COLO668 (cell line): ENCODE results near the gene CDC42BPG.
"Not testable (repeated sequence)": the region's sequence is repeated elsewhere in the genome, so short reads cannot be mapped to it uniquely, and the experiment has no call there.

Source experiments
- DNase-seq: peaks from one replicate; lab custom pipeline; 2025; ENCODE audit not compliant: unreplicated experiment; lab: John Stamatoyannopoulos, UW

Gene CDC42BPG

DNA sequence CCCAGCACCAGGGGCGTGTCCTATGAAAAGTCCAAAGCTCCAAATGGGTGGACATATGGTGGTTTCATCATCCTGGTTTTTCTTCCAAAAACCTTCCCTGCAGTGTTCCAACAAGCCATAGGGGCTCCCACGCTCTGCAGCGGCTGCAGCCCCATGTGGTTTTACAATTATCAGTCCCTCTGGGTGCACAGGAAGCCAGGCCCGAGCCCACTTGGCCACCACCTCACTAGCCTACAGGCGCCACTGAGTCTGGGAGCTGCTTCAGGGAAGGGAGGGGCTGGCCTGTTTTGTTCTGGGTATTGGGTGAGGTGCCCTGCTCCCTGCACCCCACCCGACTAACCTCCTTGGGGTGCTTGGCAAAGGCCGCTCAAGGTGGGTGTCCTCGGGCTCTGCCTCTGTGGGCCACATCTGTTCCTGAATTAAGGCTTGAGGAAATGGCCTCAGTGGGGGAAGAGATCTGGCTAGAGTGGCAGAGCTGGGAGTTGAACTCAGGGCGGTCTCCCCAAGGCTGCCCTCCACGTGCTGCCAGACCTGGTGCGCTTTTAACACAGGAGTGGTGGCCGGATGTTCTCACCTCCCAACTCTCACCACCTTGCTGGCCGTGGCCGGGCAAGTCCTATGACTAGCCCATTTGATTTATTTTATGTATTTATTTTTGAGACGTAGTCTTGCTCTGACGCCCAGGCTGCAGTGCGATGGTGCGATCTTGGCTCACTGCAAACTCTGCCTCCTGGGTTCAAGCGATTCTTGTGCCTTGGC lies 5.3 kb upstream of the CDC42BPG start:
- DNase-seq = no peak

DNA sequence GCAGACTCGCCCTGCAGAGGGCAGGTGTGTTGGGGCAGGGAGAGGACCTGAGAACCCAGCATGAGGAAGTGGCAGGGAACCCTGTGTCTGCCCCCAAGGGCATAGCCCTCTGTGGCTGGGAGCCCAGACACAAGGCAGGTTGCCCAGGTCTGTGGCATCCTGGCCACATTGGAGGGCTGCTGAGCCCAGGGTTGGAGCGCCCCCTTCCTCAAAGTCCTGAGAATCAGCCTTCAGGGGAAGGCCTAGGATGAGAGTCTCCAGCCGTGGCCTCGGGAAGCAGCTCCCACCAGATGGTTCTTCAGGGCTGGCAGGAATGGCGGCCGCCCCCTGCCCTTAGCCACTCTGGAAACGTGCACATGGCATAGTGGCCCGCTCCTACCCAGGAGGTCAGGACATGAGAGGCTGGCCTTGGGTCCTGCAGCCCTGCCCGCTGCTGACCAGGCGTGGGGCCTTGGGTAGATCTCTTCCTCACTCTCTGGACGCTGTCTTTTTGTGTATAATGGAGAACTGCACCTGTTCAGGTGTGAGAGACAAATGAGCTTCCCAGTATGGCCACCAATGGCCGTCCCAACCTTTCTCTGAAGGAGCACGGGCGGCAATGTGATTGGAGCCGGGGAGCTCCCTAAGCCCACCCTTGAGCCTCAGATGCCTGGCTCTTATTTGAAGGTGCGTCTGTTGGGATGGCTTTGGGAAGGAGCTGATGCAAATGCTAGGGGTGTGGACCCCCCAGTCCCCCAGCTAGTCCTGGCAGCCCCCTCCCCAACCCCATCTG lies 4.6 kb upstream of the CDC42BPG start:
- DNase-seq = peak; percentile 33

GRCh38 chr11:64848214-64848825 lies 3.9 kb upstream of the CDC42BPG start:
- no peak for DNase-seq

DNA sequence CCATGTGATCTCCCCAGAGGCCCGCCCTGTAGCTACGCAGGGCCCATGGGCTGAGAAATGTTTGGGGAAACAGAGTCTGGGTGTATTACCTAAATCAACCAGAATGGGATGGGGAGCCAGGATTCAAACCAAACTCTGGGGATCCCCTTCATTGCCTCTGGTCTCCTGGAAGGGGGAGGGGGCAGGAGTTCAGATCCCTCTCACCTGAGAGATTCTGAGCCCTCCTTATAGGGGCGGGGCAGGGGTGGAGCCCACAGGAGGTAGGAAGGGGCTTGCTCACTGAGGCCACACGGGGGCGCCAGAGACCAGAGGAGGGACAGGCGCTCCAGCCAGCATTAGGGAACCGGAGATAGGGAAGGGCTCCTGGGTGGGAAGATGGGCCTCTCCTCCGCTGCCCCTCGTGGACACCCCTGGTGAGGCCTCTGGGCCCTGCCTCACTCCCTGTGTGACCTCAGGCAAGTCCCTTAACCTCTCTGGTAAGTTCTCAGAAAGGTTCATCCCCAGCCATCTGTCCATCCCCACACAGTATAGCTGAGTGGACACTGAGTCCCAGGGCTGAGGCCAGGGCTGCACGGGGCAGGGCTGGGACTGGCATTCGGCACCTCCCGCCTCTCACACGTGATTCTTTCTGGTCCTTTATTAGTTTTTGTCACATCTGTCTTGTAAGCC lies 2.7 kb upstream of the CDC42BPG start:
- DNase-seq = peak; percentile 98

DNA sequence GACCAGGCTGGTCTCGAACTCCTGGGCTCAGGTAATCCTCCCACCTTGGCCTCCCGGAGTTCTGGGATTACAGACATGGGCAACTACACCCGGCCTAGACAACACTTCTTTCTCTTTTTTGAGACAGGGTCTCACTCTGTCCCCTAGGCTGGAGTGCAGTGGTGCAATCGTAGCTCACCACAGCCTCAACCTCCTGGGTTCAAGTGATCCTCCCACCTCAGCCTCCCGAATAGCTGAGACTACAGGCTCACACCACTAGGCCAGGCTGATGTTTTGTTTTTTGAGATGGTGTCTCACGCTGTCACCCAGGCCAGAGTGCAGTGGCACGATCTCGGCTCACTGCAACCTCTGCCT lies 1.3 kb upstream of the CDC42BPG start:
- not testable (repeated sequence) for DNase-seq

DNA sequence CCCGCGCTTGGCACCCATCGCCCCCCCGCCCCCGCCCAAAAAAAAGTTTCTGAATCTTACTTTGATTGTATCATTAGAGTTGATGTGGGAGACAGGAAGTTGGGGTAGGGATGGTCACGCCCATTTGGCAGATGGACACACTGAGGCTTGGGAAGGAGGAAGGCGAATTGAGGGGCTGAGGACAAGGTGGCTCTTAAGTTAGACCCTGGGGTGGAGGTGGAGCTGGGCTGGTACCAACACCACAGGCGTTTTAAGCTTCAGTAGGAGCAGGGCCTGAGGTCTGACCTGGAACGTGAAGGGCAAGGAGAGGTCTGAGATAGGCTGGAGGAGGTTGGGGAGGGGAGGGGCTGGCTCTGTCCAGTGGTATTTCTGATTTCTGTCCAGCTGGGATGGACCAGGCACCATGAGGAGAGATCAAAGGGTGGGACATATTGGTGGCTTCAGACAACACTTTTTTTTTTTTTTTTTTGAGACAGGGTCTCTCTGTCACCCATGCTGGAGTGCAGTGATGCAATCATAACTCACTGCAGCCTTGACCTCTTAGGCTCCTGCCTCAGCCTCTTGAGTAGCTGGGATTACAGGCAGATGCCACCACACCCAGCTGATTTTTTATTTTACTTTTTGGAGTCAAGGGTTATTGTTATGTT lies 799 bp upstream of the CDC42BPG start:
- no peak for DNase-seq

DNA sequence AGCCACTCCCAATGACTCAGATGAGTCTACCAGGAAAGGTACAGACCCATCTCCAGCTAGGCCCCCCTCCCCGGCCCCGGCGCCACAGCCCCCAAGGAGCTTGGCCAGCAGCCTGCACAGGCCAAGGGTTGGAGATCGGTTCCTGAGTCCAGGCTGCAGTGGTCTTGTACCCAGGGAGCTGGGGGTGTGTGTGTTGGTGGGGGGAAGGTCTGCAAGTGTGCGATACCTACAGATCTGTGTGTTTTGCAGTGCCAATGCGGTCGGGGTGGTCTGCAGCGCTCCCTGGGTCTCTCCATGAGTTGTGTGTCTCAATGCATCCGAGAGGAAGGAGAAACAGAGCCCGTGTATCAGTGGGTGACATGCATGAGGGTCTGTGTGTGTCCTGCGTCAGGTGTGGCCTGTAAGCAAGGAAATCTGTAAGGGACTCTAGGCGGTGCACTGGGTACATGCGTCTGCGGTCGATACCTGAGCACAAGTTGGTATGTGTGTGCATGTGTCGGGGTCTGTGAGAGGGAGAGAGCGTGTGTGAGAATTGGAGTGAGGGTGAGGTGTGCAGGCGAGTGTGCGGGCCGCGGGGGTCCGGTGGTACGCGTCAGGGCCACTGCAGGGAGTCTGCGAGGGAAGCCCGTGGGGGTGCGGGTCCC lies 645 bp downstream of the CDC42BPG start:
- peak; percentile 38 for DNase-seq

DNA sequence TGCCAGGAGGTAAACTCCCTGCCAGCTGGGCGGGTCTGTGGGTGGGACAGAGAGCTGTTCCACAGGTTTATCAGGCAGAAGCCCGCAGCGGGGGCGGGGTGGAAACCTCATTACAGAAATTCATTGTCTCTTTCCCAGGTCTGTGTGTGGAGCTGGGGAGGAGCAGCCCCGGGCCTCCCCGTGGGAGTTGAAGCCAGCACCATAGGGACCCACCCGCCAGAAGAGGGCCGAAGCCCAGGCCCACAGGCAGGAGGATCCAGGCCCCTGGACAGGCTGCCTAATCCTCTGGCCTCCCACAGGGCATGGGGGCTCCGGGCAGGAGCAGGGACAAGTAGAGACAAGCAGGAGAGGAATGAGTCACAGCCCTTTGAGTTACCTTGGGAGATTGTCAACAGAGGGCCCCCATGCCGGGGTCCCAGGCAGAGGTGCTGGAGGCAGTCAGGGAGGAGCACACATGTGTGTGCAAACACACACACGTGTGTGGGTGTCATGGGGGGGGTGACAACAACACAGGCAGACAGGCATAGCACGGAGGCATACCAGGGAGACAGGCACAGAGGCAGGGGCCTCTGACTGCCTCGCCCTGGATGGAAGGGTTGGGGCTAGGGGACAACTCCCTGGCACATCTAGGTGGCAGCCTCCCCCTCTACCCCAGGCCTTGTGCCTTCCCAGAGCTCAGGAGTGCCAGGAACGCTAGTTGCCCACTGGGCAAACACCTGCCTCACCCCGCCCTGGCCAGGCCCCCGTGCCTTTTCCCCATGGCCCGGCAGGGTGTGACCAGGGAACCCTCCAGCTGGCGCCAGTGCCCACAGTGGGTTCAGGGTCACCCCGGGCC lies 1.4 kb downstream of the CDC42BPG start:
- peak; percentile 70 for DNase-seq

- no peak for DNase-seq
Observed at GRCh38 chr11:64842366-64842759, 2.1 kb downstream of the CDC42BPG start.

- no peak for DNase-seq
Observed at GRCh38 chr11:64841592-64842365, 2.7 kb downstream of the CDC42BPG start.

DNA sequence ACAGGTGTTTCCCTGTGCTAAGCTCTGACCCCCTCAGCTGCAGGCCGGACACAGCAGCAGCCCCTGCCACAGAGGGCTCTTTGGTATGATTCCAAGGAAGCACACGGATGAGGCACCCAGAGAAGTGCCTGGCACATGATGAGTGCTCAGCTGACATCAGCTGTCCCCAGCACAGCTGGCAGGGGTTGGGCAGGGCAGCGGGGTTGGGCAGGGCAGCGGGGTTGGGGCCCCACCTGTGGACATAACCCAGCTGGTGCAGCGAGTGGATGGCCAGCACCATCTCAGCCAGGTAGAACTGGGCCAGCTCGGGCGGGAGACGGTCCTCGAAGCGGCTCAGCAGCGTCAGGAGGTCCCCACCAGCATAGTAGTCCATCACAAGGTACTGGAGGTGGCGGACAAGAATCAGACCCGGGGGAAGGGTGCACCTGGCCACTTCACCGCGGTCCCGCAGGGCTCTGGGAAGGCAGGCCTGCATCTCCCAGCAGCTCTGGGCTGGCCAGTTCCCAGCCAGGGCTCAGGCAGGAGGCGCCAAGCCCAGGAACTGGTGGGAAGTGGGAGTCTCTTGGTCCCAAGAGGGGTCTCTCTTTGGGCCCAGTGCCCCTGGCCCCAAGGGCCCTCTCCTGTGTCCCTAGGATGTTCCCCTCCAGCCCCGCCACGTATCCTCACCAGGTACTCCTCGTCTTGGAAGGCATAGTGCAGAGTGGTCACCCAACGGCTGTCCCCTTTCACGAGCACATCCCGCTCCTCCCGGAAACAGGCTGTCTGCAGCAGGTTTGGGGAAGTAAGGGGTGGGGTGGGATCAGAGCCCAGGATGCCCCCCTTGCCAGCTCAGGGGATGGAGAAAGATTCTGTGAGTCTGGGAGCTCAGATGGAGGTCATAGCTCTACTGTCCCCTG lies 4.3 kb downstream of the CDC42BPG start:
- DNase-seq = no peak

DNA sequence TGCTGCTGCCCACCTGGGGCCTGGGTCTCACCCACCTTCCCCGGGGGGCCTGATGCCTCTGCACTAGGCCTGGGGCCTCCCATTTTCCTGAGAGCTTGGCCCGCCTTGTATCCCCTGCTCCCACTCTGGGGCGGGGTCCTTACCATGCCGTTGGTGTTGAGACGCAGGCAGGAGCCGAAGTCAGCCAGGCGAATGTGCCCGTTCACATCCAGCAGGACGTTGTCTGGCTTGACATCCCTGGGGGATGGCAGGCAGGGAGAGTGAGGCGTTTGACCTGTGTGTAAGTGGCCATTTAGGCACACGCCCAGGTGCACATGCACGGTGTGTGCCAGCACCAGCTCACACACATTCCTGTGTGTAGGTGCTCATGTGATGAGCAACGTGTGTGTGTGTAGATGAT lies 5.1 kb downstream of the CDC42BPG start:
- no peak for DNase-seq

- no peak for DNase-seq
Observed at GRCh38 chr11:64838600-64839334, 5.7 kb downstream of the CDC42BPG start.

- DNase-seq = no peak
Observed at GRCh38 chr11:64837887-64838351, 6.5 kb downstream of the CDC42BPG start.

DNA sequence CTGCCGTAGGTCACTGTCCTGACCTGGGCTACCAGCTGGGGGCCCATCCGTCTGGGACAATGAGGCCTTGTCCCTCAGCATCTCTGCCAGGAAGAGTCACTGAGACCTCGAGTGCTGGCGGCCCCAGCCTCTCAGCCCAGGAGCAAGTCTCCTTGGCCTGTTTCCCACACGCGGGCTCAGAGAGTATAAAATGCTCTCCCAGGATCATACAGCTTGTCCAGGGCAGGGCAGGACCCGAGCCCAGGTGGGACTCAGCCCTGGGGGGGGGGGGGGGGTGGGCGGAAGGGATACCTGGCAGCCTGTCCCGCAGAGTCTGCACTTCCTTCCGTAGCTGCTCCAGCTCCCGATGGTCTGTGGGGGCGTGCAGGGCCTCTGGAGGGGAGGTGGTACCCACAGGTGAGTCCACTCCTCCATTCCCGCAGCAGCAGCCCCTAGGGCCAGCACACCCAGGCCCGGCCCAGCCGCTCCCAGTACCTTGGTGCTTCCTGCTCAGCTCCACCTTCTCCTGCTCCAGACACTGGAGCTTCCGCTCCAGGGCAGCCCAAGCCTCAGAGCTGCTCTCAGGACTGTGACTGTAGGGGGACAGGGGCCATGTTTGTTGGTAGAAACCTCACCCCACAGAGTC lies 7.9 kb downstream of the CDC42BPG start:
- no peak for DNase-seq

GRCh38 chr11:64835616-64836447 lies 8.6 kb downstream of the CDC42BPG start:
- no peak for DNase-seq
